GM19193 (cell line): Measurements from ENCODE around the gene HOXB5.

Experiments
- POLR2A ChIP-seq: IDR thresholded peaks from 4 replicates; pipeline ENCODE4 v1.6.1; 2011; ENCODE audit not compliant: insufficient read depth, insufficient read length; ENCODE audit errors: extremely low read depth

Gene HOXB5

DNA sequence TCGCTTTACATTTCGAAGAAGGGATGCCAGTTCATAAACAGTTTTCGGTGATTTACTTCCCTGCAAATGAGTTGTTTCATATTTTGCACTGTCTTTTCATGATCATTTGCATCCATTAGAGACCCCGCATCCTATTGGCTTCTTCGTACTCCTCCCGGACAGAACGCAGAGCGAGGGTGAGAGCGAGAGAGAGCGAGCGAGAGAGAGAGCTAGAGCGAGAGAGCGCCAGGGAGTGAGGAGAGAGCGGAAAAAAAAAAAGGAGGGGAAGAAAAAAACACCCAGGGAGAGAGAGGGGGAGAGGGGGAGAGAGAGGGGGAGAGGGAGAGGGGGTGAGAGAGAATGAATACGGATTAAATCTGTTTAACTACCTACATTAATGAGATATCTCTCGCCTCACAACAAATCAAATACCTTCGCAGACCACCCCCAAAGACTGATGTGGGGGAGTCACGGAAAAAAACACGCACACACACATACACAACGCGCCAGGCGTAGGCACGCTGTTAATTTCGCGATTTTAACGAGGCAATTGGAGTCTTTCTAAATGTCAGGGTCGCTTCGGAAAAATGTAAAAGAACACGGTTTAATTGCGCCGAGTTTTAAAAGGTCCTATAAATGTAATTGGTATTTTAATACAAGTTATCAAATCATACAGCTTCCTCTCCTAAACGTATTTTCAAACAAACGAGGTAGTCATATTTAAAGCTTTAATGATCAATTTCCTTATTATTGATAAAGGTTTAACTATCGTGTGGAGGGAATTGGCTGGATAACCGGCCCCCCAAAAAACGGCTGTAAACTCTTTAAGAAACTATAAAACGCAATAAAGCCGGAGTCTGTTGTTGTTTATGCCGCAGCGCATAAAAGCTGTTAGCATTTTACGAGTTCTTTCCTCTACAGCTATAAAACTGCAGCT is 21.7 kb upstream of the HOXB5 start, which contains the start of gene HOXB8:
HOXB8 (minus strand) TSS at position 246 of the 916 bp plus-strand sequence. CDS start 588 bp downstream, outside the sequence.
- TF ChIP-seq POLR2A: no peak

DNA sequence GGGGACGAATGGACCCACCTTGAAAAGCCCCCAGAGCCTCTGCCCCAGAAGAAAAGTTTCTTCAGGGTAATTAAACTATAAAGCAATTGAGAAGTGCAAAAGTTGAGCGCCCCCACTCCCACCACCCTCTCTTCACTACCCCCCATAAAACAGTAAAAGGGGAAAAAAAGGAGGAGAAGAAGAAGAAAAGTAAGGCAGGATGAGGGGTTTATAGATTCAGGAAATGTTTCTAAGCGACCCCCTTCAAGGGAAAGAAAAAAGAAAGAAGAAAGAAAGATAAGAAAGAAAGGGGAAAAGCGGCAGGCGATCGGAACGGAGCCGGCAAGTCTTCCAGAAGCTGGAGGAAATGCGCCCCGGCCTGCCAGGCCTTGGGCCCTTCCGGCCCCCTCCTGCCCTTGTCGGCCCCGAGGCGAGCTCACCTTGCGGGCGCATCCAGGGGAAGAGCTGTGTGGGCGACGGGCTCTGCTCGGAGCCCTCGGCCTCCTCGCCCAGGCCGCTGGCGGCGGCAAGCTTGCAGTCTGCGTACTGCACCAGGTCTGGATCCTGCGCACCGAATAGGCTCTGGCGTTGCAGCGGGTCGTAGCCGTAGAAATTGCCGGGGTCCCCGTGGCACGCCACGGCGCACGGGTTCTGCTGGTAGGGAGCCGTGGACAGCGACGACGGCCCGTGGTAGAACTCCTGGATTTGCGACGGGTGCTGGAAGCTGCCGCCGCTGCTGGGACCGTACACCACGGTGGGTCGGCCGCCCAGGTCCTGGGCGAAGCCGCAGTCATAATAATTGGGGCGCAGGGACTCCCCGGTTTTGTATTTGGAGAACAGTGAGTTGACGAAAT is 20.5 kb upstream of the HOXB5 start:
- no peak for TF ChIP-seq POLR2A

DNA sequence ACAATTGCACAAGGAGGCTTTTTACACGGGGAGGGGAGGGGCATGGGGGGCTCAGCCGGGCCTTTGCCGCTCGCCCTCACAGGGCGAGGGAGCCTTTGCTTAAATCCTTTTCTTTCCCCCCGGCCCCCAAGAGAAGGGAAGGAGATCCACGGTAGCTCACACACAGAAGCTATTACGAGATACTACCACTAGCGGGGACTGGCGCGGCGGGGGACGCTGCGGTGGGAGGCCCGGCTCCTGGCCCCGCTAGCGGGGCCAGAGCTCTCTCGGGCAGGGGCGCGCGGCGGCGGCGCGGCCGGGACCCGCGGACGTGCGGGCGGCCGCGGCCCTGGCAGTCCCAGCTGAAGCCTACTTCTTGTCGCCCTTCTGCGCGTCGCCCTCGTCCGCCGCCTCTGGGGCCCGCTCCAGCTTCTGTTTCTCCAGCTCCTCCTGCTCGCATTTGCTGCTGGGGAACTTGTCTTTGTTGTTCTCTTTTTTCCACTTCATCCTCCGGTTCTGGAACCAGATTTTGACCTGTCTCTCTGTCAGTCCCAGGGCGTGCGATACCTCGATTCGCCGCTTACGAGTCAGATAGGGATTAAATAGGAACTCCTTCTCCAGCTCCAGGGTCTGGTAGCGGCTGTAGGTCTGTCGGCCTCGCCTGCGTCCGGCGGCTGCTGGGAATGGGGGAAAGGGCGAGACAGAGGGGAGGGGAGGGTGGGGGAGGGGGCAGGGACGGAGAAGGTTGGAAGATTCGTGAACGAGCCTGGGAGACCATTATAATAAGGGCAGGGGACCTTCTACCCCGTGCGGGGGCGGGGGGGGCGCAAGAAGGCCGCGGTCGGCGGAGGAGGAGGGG is 19.5 kb upstream of the HOXB5 start:
- no peak for TF ChIP-seq POLR2A

DNA sequence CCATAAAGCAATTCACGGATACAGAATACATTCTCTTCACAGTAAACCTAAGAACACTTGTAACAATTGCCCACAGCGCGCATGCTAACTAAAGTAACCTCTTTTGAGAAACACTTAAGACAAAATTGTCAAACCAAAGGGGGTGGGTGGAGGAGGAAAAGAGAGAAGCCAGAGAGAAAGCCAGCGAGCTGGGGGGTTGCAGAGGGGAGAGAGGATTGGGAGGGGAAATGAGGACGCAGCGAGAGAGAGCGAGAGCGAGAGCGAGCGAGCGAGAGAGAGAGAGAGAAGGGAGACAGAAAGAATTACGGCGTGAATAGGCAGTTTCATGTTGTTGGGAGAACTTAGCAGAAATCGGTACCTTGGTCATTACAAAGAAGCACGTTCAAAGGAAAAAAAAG is 18.9 kb upstream of the HOXB5 start:
- TF ChIP-seq POLR2A: no peak

DNA sequence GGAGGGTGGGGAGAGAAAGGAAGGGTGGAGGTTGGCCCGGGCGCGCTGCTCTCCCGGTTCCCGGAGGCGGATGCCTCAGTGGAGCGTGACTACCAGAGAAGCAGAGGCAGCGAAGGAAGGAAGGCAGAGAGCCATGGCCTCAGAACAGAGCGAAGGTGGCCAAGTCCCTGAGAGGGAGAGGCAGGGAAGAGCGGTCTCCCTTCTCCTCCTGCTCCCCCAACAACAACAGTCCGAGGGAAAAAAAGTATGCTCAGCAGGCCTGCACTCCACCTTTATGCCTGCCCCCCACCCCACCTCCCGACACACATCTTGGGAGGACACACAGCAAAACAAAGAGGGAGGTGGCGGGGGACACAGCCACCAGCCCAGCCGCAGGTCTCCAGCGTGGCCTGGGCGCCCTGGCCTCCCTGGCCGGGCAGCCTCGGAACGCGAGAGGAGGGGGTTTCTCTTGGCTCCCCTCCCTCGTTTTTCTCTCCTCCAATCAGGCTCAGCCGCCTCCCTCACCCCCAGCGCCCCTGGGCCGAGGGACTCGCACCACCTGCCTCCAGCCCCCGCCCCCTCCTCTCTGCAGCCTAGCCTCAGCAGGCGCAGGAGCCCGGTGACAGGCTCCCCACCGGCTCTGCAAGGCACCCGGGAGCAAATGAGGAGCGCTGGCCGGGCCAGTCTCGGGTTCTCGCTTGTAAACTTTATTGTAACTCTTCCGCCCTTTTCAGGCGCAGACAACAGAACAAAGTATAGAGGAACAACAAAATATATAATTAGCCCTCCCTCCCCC is 18.3 kb upstream of the HOXB5 start:
- TF ChIP-seq POLR2A: no peak

DNA sequence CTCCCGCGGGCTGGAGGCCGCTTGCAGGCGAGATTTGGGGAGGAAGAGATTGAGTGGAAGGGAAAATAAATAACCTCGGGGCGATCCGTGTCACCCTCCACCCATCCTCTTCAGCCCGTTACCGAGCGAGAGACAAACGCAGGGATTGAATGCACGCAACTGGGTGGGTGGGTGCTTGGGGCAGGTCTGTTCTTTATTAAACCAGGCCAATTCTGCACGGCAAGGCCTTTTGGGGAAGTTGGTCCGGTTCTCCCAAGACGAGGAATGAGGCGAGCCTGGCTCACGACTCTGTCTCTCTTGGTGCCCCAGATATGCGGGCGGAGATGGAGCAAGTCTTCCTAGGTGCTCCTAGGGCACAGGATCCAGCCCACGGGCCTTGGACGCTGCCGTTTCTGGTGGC is 17.6 kb upstream of the HOXB5 start:
- TF ChIP-seq POLR2A: no peak

DNA sequence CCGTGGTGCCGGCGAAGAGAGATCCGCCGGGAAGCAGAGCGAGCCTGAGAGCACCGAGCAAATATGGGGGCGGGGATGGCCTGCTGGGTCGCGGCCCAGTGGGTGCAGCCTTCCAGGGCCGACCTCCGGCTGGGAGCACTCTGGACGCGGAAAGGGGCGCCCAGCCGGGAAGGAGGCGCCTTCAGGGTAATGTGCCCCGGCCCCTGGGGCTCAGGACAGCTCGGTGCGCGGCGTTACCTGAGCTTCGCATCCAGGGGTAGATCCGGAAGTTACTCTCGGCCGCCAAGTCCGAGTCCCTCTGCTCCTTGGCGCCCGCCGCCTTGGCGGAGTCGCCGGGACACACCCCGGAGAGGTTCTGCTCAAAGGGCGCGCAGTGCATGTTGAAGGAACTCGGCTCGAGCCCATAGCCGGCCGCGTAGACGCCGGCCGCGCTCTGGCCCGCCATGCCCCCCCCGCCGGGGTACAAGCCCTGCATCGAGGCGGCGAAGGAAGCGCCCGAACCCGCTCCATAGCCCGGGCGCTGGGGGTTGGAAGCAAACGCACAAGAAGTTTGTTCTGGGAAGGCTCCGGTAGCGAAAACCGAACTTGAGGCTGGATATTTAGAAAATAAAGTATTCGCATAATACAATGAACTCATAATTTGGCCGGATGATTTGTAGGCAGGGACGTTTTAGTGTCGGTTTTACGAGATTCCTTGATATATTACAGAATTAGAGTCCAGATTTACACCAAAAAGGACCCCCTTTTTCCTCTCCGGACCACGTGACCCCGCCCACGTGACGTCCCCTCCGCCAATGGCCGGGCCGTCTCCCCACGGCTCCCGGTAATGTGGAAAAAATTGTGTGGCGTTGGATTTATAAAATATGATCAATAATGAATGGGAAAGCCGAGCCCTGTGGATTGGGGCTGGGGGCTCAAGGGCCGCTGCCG is 17.0 kb upstream of the HOXB5 start, which contains the start of gene HOXB7:
HOXB7 (minus strand) TSS at position 736 of the 930 bp plus-strand sequence; CDS start at position 637, 99 bp downstream.
- TF ChIP-seq POLR2A: peak; percentile 41

DNA sequence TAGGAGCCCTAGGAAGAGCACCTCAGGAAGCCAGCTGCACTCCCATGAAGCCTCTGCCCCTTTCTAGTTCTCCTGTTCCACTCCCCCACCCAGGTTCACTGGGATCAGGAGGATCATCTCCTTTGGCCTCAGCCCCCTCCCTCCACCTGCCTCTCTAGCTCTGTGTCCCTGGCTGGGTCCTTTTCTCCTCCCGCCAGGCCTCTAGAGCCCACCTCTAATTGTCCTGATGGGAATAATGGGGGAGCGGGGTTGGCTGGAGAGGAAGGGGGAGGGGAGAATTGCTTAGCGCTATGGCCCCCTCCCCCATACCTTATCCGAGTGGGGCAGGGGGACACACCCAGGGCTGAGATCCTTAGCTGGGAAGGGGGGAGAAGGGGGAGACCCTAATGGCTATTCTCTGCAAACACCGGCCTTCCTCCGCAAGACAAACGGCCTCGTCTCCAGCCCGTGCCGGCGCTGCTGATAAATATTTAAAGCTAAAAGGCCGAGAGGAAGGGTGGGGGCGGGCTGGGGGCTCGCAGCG is 16.2 kb upstream of the HOXB5 start:
- no peak for TF ChIP-seq POLR2A

DNA sequence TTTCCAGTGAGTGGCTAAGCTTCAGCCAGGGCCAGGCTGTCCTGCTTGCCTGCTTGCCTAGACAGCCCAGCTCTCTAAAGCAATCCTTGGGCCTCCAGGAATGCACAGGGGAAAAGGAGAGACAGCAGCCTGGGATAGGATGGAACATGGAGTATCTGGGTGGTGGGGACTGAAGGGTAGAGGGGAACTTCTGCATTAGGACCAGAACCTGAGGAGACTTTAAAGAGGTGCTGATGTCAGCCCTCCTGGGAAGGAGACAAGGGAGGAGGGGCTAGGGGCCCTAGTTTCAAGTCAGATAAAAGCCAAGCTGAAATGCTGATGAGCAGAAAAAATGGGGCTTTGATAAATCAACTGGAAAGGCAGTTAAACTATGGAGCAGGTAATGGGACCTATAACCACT is 15.5 kb upstream of the HOXB5 start:
- no peak for TF ChIP-seq POLR2A

DNA sequence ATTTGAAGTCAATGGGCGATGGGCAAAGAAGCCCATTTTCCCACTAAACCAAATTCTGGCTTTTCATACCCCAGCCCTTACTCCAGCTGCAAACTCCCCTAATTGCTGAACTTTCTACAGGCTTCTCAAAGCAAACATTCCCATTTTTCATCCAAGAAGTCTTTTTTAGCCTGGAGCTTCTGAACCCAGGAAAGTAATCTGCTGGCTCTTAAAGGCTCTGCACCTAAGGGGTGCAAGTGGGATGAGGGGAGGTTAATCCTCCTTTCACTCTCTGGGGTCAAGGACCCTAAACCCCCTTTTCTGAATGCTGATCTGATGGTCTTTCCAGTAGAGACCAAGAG is 14.9 kb upstream of the HOXB5 start:
- TF ChIP-seq POLR2A: no peak

DNA sequence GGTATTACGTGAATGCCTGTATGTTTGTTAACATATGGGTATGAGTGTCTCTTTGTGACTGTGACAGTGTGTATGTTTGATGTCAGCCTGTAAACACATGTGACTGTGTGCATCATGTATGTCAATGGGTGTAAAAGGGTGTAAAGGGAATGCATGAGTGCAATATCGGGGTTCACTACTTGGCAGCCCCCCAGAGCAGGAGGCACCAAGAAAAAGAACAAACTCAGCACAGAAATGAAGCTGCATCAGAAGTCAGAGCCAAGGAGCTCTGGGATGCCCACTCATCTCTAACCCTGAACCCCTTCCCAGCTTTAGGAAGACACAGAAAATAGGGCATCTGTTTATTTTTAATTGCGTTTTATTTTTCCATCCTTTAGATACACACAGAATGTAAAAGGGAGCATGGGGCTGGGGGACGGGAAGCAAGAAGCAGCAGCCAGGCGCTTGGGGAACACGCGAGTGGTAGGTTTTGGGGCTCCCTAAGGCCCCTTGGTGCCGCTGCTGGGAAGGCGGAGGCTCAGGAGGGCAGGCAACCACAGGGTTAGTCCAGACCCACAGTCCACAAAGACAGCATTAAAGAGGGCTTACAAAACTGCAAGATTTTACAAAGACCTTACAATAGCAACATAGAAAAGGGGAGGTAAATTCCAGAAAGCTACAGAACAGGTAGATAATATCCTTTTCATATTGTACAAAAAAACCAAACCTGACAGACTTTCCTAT is 13.5 kb upstream of the HOXB5 start:
- TF ChIP-seq POLR2A: no peak
